SJCRH30 (cell line): ENCODE results near the gene SPDYE2B. TPM values are rescaled to one million over a fixed set of nuclear protein-coding genes. Genes with fewer than 3 reads are reported as not detected.
"Not testable (repeated sequence)": the region's sequence is repeated elsewhere in the genome, so short reads cannot be mapped to it uniquely, and the experiment has no call there.

Experiments used
- DNase-seq, 2 experiments: peaks; one replicate each; pipeline ENCODE4 v3.0.0-alpha.2; 2015 to 2020
- H3K27ac ChIP-seq: fragments of 250-450 bp; sonication (Bioruptor Pico); 2 replicates; pipeline ENCODE4 v1.5.1; 2020; ENCODE audit warnings: mild to moderate bottlenecking, moderate library complexity
- H3K27me3 ChIP-seq: fragments of 250-450 bp; sonication (Bioruptor Pico); 2 replicates; pipeline ENCODE4 v1.5.1; 2020; ENCODE audit warnings: mild to moderate bottlenecking, moderate library complexity
- H3K36me3 ChIP-seq: fragments of 250-450 bp; sonication (Bioruptor Pico); 2 replicates; pipeline ENCODE4 v1.5.1; 2020; ENCODE audit warnings: mild to moderate bottlenecking, moderate library complexity
- H3K4me1 ChIP-seq: fragments of 250-450 bp; sonication (Bioruptor Pico); 2 replicates; pipeline ENCODE4 v1.5.1; 2020; ENCODE audit warnings: mild to moderate bottlenecking, moderate library complexity
- H3K4me3 ChIP-seq: fragments of 250-450 bp; sonication (Bioruptor Pico); 2 replicates; pipeline ENCODE4 v1.5.1; 2020; ENCODE audit warnings: mild to moderate bottlenecking, moderate library complexity
- H3K9me3 ChIP-seq: fragments of 250-450 bp; sonication (Bioruptor Pico); replicated peaks from 2 replicates; pipeline ENCODE4 v1.5.1; 2020; ENCODE audit warnings: mild to moderate bottlenecking, moderate library complexity
- total RNA-seq: library from RNA; depleted of rRNA; stranded (reverse); fragments of >200 nt; shearing (Covaris generic); gene quantifications from 2 replicates; pipeline ENCODE4 v1.2.3, GENCODE V29; 2014

SPDYE2B gene
- total RNA-seq, 1 experiment from 2014 or later: not detected

DNA sequence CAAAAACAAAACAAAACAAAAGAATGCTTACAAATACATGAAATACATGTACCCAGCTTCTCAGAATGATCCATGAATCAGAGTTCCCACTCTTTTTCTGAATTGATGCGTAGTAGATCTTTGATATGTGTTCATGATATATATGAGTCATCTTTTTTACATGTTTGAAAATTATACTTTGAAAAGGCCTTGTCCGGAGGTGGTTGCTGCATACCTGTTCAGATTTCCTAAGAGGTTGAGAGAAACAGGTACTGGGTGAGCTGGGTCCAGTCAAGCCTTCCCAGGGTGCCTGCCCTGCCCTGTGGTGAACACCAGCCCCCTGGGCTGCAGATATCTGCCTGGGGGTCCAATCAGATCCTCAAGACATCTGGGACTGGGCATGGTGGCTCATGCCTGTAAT, 25.4 kb downstream of the SPDYE2B start:
- not testable (repeated sequence) for DNase-seq, H3K9me3 ChIP-seq, H3K27ac ChIP-seq, H3K27me3 ChIP-seq, H3K4me1 ChIP-seq, H3K36me3 ChIP-seq, H3K4me3 ChIP-seq

DNA sequence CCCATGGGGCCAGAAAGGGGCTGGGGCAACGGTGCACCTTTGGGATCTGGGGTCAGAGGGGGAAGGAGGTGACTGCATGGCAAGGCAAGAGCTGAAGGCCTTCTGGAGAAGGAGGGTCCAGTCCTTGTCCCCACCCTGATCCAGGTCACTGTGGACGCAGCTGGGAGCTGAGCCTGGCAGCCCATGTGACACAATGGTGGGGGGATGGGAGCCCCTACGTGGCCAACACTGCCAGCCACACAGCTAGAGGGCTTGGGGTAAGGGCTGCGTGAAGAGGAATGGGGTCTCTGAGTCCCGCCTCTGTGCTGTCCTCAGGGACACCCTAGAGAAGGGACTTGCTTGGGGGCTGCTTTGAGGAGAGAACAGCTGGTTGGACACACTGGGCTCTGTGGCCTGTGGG, 30.7 kb downstream of the SPDYE2B start:
- not testable (repeated sequence) for H3K27ac ChIP-seq, H3K9me3 ChIP-seq, H3K4me1 ChIP-seq, H3K36me3 ChIP-seq, H3K27me3 ChIP-seq, H3K4me3 ChIP-seq, DNase-seq

DNA sequence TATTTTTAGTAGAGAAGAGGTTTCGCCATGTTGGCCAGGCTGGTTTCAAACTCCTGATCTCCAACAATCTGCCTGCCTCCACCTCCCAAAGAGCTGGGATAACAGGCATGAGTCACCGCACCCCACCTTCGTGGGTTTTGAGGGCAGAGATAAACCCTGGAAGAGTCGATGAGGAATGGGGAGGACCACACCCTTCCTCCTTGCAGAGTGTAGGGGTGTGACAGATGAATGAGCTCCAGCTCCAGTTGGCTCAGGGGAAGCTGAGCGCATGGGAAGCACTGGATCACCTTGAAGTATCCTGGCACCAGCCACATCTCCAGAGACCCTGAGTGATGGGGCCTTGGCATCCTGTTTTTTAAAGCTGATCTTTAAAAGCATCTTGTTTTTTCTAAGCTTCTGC, 32.4 kb downstream of the SPDYE2B start:
- not testable (repeated sequence) for H3K4me1 ChIP-seq, H3K9me3 ChIP-seq, H3K27me3 ChIP-seq, H3K27ac ChIP-seq, H3K36me3 ChIP-seq, H3K4me3 ChIP-seq, DNase-seq

DNA sequence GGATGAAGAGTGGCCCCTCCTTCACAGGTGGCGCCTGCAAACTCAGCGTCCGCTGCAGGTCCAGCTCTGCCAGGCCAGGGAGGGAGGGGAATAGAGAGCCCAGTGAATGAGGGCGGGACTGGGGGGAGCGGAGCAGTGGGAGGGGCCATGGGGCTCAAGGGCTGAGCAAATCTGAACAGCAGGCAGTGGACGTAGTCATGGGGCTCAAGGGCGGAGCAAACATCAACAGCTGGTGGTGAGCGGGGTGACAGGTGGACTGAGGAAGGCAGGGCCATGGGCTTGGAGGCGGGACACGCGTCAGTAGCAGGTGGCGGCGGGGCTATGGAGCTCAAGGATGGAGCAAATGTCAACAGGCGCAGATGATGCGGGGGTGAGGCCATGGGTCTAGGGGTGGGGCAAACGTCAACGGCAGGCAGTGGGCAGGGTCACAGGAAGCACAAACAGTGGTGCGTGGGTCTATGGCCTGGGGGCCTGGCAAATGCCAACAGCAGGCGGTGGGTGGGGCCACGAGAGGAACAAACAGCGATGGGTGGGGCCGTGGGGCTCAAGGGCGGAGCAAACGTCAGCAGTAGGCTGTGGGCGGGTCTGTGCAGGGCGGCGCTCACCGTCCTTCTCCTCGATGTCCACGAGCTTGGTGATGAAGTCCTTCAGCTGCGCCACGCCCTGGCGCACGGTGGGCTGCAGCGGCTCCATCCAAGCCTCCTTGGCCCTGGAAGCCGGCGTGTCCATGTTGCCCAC, 38.3 kb downstream of the SPDYE2B start:
- not testable (repeated sequence) for H3K4me3 ChIP-seq, H3K4me1 ChIP-seq, H3K36me3 ChIP-seq, H3K27me3 ChIP-seq, H3K9me3 ChIP-seq, H3K27ac ChIP-seq, DNase-seq

DNA sequence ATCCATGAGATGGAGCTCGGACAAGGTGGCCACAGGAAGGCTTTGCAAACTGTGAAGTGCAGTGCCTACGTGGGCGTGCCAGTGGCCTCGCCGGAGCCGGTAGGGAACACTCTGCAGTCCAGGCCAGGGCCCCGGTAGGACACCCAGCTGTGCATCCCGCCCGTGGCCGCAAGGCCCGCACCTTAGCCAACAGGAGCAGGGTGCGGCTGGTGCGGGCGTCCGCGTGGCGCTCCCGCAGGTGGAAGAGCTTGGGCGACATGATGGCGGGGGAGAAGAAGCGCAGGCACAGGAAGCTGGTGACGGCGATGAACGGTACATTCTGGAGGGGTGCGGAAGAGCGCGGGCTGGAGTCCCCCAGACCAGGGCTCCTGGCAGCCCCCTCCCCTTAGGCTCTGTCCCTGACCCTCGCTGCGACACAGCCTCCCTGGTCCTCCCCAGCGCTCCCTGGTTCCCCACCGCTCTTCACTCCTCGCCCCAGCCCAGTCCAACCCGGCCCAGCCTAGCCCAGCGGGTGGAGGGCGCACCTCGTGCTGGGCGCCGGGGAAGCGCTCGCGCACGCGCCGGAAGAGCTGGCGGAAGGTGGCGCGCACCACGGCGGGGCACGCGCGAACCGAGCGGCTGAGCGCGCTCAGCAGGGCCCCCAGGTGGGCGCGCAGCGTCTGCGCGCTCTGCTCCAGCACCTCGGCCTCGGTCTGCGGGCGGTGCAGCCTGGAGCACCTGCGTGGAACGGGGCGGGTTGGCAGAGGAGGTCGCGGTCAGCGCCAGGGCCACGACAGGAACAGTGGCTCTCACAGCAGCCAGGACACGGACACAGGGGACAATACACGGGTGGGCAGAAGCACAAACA, 39.5 kb downstream of the SPDYE2B start:
- not testable (repeated sequence) for H3K27me3 ChIP-seq, H3K27ac ChIP-seq, DNase-seq, H3K36me3 ChIP-seq, H3K9me3 ChIP-seq, H3K4me3 ChIP-seq, H3K4me1 ChIP-seq

DNA sequence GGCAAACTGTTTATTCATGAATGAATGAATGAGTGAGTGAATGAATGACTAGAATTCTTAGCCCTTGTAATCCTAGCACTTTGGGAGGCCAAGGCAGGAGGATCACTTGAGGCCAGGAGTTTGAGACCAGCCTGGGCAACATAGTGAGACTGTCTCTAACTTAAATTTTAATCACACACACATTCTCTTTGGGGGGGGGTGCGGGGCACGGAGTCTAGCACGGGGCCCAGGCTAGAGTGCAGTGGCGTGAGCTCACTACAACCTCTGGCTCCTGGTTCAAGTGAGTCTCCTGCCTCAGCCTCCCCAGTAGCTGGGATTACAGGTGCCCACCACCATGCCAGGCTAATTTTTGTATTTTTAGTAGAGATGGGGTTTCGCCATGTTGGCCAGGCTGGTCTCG, 40.5 kb downstream of the SPDYE2B start:
- not testable (repeated sequence) for H3K9me3 ChIP-seq, H3K36me3 ChIP-seq, H3K27ac ChIP-seq, H3K27me3 ChIP-seq, H3K4me1 ChIP-seq, H3K4me3 ChIP-seq, DNase-seq

DNA sequence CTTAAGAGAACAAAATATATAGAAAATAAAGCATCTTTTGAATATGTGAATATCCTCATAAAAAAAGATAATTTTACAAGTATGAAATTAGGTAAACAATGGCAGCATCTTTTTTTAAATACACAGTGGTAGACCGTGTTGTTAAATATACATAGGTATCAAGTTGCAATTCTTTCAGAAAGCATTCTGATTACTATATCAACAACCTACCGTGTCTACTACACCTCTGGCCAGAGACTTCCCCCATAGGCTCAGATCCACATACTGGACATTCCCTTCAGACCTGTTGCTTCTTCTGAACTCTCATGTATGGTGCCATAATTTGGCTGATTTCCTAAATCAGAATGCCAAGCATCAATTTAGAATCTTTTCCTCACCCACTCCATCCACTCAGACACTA, 43.9 kb downstream of the SPDYE2B start:
- DNase-seq, H3K4me3 ChIP-seq, H3K4me1 ChIP-seq, H3K9me3 ChIP-seq, H3K27me3 ChIP-seq, H3K27ac ChIP-seq, H3K36me3 ChIP-seq: not testable (repeated sequence)

DNA sequence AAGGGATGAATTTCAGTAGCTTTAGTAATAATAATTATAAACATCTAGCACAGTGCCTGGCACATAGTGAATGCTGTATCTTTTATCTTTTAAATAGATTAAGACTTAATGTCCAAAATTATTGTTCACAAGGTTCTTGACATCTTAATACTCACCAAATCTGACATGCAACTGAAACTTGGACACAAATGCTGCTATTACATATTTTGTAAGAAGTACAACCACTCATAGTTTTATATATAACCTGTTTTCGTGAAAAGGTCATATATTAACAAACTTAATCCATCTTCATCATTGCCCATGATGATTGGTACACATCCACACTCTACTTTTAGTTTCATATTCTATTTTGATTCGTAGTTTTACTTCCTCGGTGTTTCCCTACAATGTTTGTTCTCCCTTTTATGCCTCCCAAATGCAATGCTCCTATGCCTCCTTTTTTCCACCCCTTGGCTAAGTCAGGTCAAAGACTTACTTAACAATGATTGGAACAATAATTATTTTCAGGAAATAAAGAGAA, 45.0 kb downstream of the SPDYE2B start:
- not testable (repeated sequence) for DNase-seq, H3K4me3 ChIP-seq, H3K27me3 ChIP-seq, H3K9me3 ChIP-seq, H3K4me1 ChIP-seq, H3K36me3 ChIP-seq, H3K27ac ChIP-seq

DNA sequence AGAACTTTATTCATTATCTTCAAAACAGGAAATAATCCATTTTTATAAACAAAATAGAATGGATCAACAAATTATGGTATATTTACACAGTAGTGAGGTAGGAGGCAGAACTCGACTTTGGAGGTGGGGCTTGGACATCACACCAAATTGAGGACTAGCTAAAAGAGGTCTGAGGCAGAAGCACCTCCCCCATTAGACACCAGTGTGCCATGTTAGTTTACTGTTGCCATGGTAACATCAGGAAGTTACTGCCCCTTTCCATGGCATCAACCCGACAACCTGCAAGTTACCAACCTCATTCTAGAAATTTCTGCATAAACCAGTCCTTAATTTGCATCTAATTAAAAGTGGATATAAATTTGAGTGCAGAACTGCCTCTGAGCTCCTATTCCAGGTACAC, 45.9 kb downstream of the SPDYE2B start:
- H3K36me3 ChIP-seq, H3K27me3 ChIP-seq, H3K4me3 ChIP-seq, DNase-seq, H3K4me1 ChIP-seq, H3K9me3 ChIP-seq, H3K27ac ChIP-seq: not testable (repeated sequence)

DNA sequence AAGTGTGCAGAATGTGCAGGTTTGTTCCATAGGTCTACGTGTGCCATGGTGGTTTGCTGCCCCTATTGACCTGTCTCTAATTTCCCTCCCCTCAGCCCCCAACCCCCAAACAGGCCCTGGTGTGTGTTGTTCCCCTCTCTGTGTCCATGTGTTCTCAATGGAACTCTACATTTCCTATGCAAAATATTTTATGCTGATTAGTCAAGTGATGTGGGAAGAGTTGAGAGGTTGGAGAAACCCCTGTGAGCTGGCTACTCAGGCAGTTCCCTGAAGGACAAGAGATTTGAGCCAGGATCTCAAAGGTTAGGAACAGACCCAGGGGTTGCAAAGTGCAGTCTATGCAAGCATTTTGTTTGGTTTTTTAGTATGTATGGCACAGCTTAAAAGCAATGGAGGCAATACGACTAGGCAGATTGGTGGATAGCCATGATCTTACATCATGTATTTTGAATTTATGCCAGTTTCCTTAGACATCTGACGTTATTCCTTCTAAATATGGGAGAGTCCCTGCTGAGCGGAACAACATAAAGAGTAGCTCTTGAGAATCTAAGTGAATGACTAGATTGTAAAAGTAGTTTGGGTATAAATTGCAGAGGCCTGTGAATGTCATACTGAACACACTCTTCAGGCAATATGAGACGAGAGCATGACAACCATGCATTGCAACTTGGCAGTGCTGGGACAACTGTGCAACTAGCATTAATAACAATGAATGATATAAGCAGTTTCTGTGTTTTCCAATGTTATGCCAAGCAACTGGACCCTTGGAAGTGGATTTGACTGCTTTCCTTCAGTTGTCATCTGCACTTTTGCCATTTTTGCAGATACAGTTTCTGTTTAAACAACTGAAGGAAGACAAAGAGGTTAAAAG, 47.8 kb downstream of the SPDYE2B start:
- not testable (repeated sequence) for H3K9me3 ChIP-seq, H3K27ac ChIP-seq, H3K27me3 ChIP-seq, H3K4me3 ChIP-seq, H3K36me3 ChIP-seq, DNase-seq, H3K4me1 ChIP-seq

DNA sequence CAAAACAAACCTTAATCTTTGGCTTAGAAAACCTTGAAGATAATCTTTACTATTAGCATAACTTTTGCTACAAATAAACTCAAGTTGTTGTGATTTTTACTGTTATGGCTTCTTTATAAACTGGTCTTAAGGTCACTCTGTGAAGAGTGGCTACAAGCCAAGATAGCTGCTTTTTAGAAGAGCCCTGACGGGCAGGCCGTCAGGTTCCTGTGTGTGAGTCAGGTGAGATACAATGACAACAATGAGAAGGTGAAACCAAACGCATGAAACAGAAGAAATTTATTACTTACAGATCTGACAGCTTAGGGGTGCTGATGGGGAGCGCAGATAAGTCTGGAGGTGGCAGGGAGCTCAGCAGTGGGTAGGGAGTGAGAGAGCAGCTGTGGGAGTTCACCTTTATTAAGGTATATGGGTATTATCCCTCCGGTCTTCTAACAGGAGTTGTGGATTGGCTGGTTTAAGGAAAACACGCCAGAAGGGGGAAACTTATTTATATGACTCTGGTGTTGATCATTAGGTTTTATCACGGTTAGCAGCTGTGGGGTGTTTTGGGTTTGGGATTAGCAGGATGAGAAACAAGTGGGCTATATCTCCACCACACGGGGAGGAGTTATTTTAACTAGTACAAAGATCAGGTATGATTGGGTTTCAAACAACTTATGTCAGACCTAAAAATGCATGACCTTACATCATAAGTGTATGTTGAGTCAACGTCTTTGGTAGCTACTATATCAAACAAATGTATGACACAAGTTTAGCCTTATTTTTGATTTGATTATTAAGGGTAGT, 49.0 kb downstream of the SPDYE2B start:
- not testable (repeated sequence) for H3K4me3 ChIP-seq, H3K27me3 ChIP-seq, H3K4me1 ChIP-seq, H3K27ac ChIP-seq, H3K36me3 ChIP-seq, H3K9me3 ChIP-seq
- DNase-seq: peak in 1 of 2 experiments; percentile 5
